D721Med (cell line): Measurements from ENCODE around the gene CTBP1.

Experiments used
- DNase-seq: peaks from one replicate; pipeline ENCODE4 v3.0.0; 2011; ENCODE audit warnings: low spot score; ENCODE audit not compliant: insufficient read length
- FAIRE-seq: peaks from 2 replicates; lab custom pipeline; 2011; peaks lifted over from hg19 to GRCh38; lab: Jason Lieb, UNC
- CTCF ChIP-seq: IDR thresholded peaks from 2 replicates; pipeline ENCODE4 v1.5.1; 2012; ENCODE audit warnings: mild to moderate bottlenecking, control low read depth; ENCODE audit not compliant: insufficient read depth; ENCODE audit errors: missing control alignments

The CTBP1 gene

GRCh38 chr4:1279253-1279652 lies 30.3 kb upstream of the CTBP1 start:
- DNase-seq (no peak), FAIRE-seq (no peak)
- no peak for TF ChIP-seq CTCF

GRCh38 chr4:1277667-1278665 lies 29.0 kb upstream of the CTBP1 start:
- no peak for FAIRE-seq
- TF ChIP-seq CTCF = no peak
- no peak for DNase-seq

GRCh38 chr4:1276984-1277383 lies 28.1 kb upstream of the CTBP1 start:
- DNase-seq = no peak
- no peak for FAIRE-seq

GRCh38 chr4:1274871-1275270 lies 25.9 kb upstream of the CTBP1 start:
- no peak for TF ChIP-seq CTCF
- no peak for DNase-seq
- no peak for FAIRE-seq

More at GRCh38 chr4:1276984-1277383, 28.1 kb upstream of the CTBP1 start:
- TF ChIP-seq CTCF = no peak

GRCh38 chr4:1271686-1272085 lies 22.8 kb upstream of the CTBP1 start:
- TF ChIP-seq CTCF = no peak
- DNase-seq (no peak), FAIRE-seq (no peak)

- no peak for FAIRE-seq
- TF ChIP-seq CTCF = no peak
- DNase-seq = no peak
Measured at GRCh38 chr4:1269209-1269608, 20.3 kb upstream of the CTBP1 start.
